GM12891 (cell line): Measurements from ENCODE around the gene MGA.

Experiments used
- POLR2A ChIP-seq: IDR thresholded peaks from 2 replicates; pipeline ENCODE4 v1.6.1; 2011; ENCODE audit warnings: low read depth, low read length, control low read depth
- POLR2AphosphoS5 ChIP-seq: IDR thresholded peaks from 2 replicates; pipeline ENCODE4 v1.6.1; 2011; ENCODE audit warnings: low read depth, low read length, control low read depth
- TAF1 ChIP-seq: IDR thresholded peaks from 2 replicates; pipeline ENCODE4 v1.6.1; 2011; ENCODE audit warnings: low read depth, low read length, control low read depth

- TF ChIP-seq POLR2A (no peak), POLR2AphosphoS5 (no peak), TAF1 (no peak)
These were observed 153.2 kb downstream of the MGA start for GRCh38 chr15:41813426-41813825.
